Astrocyte (in vitro differentiated cells and primary cell): ENCODE measurements around the gene QRICH1.

ENCODE experiments used
- CTCF ChIP-seq: IDR thresholded peaks from 2 replicates; pipeline ENCODE4 v1.5.1; 2011; ENCODE audit warnings: low read depth, mild to moderate bottlenecking, inconsistent platforms, low read length, moderate library complexity; ENCODE audit not compliant: insufficient read depth
- EZH2 ChIP-seq: IDR thresholded peaks from 2 replicates; pipeline ENCODE4 v1.6.1; 2012; ENCODE audit warnings: mild to moderate bottlenecking, low read length, inconsistent platforms; ENCODE audit not compliant: insufficient read depth

GRCh38 chr3:49108346-49108745 is 14.5 kb upstream of the QRICH1 start:
- no peak for TF ChIP-seq CTCF
- no peak for TF ChIP-seq EZH2
